Loucy (cell line): Measurements from ENCODE around the gene MSL2.

Source experiments
- EZH2phosphoT487 ChIP-seq: fragments of 200-600 bp; IDR thresholded peaks from 2 replicates; pipeline ENCODE4 v1.6.1; 2018; ENCODE audit warnings: antibody characterized with exemption, mild to moderate bottlenecking, moderate library complexity, borderline replicate concordance
- TF ChIP-seq, protein P1 (sequence below): fragments of 200-600 bp; sonication (generic); conservative IDR thresholded peaks from 2 replicates; pipeline ENCODE4 v1.5.1; 2014; ENCODE audit warnings: mild to moderate bottlenecking, antibody characterized with exemption, low read length

GRCh38 chr3:136237103-136237502 is 41.0 kb upstream of the MSL2 start:
- TF ChIP-seq, protein P1, sequence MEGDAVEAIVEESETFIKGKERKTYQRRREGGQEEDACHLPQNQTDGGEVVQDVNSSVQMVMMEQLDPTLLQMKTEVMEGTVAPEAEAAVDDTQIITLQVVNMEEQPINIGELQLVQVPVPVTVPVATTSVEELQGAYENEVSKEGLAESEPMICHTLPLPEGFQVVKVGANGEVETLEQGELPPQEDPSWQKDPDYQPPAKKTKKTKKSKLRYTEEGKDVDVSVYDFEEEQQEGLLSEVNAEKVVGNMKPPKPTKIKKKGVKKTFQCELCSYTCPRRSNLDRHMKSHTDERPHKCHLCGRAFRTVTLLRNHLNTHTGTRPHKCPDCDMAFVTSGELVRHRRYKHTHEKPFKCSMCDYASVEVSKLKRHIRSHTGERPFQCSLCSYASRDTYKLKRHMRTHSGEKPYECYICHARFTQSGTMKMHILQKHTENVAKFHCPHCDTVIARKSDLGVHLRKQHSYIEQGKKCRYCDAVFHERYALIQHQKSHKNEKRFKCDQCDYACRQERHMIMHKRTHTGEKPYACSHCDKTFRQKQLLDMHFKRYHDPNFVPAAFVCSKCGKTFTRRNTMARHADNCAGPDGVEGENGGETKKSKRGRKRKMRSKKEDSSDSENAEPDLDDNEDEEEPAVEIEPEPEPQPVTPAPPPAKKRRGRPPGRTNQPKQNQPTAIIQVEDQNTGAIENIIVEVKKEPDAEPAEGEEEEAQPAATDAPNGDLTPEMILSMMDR, result no peak
- no peak for TF ChIP-seq EZH2phosphoT487
